GM19099 (cell line): Measurements from ENCODE around the gene ADAM30.

Experiments used
- POLR2A ChIP-seq: IDR thresholded peaks from 3 replicates; pipeline ENCODE4 v1.6.1; 2011; ENCODE audit warnings: low read depth; ENCODE audit not compliant: insufficient read length; ENCODE audit errors: extremely low read depth

ADAM30 gene

GRCh38 chr1:119870917-119871596 lies 25.3 kb downstream of the ADAM30 start:
- TF ChIP-seq POLR2A = no peak

GRCh38 chr1:119869995-119870394 lies 26.3 kb downstream of the ADAM30 start:
- TF ChIP-seq POLR2A = no peak

- no peak for TF ChIP-seq POLR2A
Measured at GRCh38 chr1:119868176-119868575, 28.1 kb downstream of the ADAM30 start.

GRCh38 chr1:119866451-119866850 lies 29.9 kb downstream of the ADAM30 start:
- no peak for TF ChIP-seq POLR2A

GRCh38 chr1:119865627-119866026 lies 30.7 kb downstream of the ADAM30 start:
- no peak for TF ChIP-seq POLR2A

- no peak for TF ChIP-seq POLR2A
Measured at GRCh38 chr1:119862276-119862675, 34.0 kb downstream of the ADAM30 start.

GRCh38 chr1:119861547-119861946 lies 34.8 kb downstream of the ADAM30 start:
- no peak for TF ChIP-seq POLR2A

GRCh38 chr1:119859647-119860046 lies 36.7 kb downstream of the ADAM30 start:
- TF ChIP-seq POLR2A = no peak

- TF ChIP-seq POLR2A = no peak
Measured at GRCh38 chr1:119858126-119858525, 38.2 kb downstream of the ADAM30 start.

- TF ChIP-seq POLR2A = no peak
Measured at GRCh38 chr1:119853155-119853554, 43.2 kb downstream of the ADAM30 start.
